HEK293 (cell line): ENCODE data around the gene LHFPL2.

ENCODE experiments used
- HOXA7 ChIP-seq: sonication (generic); formaldehyde crosslinking; IDR thresholded peaks from 2 replicates; pipeline ENCODE4 v1.8.1; 2022; ENCODE audit warnings: missing genetic modification reagents, borderline replicate concordance
- SALL2 ChIP-seq: fragments of 450-650 bp; formaldehyde crosslinking; IDR thresholded peaks from 2 replicates; pipeline ENCODE4 v1.5.0; 2017; ENCODE audit warnings: missing biosample characterization, mild to moderate bottlenecking, missing genetic modification characterization, borderline replicate concordance
- ZNF510 ChIP-seq: fragments of 450-650 bp; formaldehyde crosslinking; IDR thresholded peaks from 2 replicates; pipeline ENCODE4 v1.5.1; 2018; ENCODE audit warnings: mild to moderate bottlenecking, missing genetic modification characterization, missing biosample characterization; ENCODE audit not compliant: insufficient replicate concordance
- ZNF548 ChIP-seq: fragments of 450-650 bp; formaldehyde crosslinking; IDR thresholded peaks from 2 replicates; pipeline ENCODE4 v1.5.1; 2016; ENCODE audit warnings: missing biosample characterization, missing genetic modification characterization
- TF ChIP-seq, protein P1 (sequence below): fragments of 450-650 bp; formaldehyde crosslinking; IDR thresholded peaks from 2 replicates; pipeline ENCODE4 v1.5.1; 2016; ENCODE audit warnings: missing biosample characterization, missing genetic modification characterization
- TF ChIP-seq, protein P2 (sequence below): sonication (generic); formaldehyde crosslinking; IDR thresholded peaks from 2 replicates; pipeline ENCODE4 v1.8.1; 2022; ENCODE audit warnings: mild to moderate bottlenecking, moderate library complexity, missing genetic modification reagents
- TF ChIP-seq, protein P3 (sequence below): fragments of 450-650 bp; formaldehyde crosslinking; IDR thresholded peaks from 2 replicates; pipeline ENCODE4 v1.5.1; 2016; ENCODE audit warnings: missing biosample characterization, missing genetic modification characterization

DNA sequence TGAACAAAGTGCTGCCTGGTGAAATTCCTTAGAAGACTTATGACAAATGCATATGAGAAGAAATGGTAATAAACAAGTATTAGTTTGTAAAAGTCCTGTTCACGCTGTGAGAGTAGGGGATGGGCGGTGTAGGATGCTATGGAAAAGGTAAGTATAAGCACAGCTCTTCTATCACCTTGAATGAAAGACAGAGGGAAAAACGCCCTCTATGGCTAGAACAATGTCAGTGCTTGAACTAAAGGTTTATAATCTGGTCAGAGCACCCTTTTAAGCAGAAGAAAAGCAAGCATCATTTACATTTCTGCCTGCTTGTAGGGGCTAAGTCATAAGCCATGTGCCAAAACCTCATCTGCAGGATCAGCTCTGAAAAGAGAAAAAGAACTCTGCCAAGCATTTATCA, 115.2 kb downstream of the LHFPL2 start:
- TF ChIP-seq ZNF548 (tag by site-specific recombination), result no peak
- TF ChIP-seq, protein P1, sequence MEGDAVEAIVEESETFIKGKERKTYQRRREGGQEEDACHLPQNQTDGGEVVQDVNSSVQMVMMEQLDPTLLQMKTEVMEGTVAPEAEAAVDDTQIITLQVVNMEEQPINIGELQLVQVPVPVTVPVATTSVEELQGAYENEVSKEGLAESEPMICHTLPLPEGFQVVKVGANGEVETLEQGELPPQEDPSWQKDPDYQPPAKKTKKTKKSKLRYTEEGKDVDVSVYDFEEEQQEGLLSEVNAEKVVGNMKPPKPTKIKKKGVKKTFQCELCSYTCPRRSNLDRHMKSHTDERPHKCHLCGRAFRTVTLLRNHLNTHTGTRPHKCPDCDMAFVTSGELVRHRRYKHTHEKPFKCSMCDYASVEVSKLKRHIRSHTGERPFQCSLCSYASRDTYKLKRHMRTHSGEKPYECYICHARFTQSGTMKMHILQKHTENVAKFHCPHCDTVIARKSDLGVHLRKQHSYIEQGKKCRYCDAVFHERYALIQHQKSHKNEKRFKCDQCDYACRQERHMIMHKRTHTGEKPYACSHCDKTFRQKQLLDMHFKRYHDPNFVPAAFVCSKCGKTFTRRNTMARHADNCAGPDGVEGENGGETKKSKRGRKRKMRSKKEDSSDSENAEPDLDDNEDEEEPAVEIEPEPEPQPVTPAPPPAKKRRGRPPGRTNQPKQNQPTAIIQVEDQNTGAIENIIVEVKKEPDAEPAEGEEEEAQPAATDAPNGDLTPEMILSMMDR (tag by site-specific recombination), result 0 out of 2 replicates have a peak, but pooled peaks have one; percentile 10
- no peak for TF ChIP-seq HOXA7
- TF ChIP-seq, protein P2, sequence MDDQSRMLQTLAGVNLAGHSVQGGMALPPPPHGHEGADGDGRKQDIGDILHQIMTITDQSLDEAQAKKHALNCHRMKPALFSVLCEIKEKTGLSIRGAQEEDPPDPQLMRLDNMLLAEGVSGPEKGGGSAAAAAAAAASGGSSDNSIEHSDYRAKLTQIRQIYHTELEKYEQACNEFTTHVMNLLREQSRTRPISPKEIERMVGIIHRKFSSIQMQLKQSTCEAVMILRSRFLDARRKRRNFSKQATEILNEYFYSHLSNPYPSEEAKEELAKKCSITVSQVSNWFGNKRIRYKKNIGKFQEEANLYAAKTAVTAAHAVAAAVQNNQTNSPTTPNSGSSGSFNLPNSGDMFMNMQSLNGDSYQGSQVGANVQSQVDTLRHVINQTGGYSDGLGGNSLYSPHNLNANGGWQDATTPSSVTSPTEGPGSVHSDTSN (CRISPR knock-in tag), result no peak
- TF ChIP-seq ZNF510 (tag by site-specific recombination), result no peak
- no peak for TF ChIP-seq SALL2 (tag by site-specific recombination)
- TF ChIP-seq, protein P3, sequence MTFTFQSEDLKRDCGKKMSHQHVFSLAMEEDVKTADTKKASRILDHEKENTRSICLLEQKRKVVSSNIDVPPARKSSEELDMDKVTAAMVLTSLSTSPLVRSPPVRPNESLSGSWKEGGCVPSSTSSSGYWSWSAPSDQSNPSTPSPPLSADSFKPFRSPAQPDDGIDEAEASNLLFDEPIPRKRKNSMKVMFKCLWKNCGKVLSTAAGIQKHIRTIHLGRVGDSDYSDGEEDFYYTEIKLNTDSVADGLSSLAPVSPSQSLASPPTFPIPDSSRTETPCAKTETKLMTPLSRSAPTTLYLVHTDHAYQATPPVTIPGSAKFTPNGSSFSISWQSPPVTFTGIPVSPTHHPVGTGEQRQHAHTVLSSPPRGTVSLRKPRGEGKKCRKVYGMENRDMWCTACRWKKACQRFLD (tag by site-specific recombination), result no peak
